Muscle of back (tissue), 11 donors: ENCODE results near the gene SPINT1. TPM values are rescaled to one million over a fixed set of nuclear protein-coding genes. Genes with fewer than 3 reads are reported as not detected.
A peak's percentile ranks its signal among the peaks of the same experiment; 100 is the strongest.

Experiments
- DNase-seq, 3 donors: peaks; one replicate each; pipeline versions ENCODE4 v3.0.0 to v3.0.0-alpha.2; 2013
- polyA plus RNA-seq, 10 donors: library from polyadenylated mRNA; unstranded; fragments of 120-200 nt; gene quantifications; one replicate each; pipeline ENCODE4 v1.2.1, GENCODE V29; 2013; ENCODE audit not compliant: insufficient read length in 10 of 10

SPINT1 gene
- polyA plus RNA-seq, 10 donors: 0.24 to 11.2 (median 0.58) TPM

DNA sequence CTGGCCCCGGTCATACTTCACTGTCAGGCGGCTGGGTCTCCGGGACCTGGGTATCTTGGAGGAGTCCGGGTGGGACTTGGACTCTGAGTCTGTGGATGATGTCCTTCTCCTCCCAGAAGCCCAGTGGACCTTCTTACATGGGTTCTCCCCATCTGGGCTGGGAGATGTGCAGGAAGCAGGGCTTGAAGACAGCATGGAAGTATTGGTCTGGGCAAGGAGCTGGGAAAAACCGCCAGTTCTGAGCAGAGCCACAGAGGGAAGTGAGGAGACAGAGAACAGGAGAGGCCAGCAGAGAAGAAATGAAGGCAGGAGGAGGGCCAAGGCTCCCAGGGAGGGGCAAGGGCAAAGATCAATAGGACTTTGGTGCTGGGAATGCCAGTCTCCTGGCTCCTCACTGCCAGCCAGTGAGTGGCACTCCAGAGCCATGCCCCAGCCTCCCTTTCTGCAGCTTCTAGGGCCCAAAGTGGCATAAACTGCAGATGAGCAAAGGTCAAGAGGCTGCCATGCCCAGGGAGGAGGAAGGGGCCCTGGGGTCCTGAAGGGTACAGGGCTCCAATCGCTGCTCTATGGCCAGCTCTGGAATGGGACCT lies 15.3 kb upstream of the SPINT1 start, which contains the start of gene PPP1R14D:
TSS of gene PPP1R14D (minus strand) at position 262 of the 590 bp plus-strand sequence. CDS start at position 195, 67 bp downstream.
- DNase-seq: no peak

DNA sequence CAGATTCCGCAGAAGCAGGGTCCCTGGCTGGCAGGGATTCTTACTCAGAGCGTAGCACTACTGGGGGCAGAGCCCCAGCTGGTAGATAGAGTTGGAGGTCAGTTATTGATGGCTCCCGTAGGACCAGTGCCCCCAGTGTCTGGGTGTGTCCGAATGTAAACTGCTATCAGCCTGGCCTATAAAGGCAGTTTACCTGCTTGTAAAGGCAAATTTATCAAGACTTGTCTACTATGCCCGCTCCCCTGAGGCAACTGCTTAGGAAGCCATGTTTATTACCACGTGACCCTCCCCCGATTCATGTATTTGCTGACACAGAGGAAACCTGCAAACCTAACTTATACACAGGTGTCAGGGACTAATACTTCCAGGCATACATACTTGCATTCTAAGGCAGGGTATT lies 14.7 kb upstream of the SPINT1 start:
- DNase-seq: no peak

DNA sequence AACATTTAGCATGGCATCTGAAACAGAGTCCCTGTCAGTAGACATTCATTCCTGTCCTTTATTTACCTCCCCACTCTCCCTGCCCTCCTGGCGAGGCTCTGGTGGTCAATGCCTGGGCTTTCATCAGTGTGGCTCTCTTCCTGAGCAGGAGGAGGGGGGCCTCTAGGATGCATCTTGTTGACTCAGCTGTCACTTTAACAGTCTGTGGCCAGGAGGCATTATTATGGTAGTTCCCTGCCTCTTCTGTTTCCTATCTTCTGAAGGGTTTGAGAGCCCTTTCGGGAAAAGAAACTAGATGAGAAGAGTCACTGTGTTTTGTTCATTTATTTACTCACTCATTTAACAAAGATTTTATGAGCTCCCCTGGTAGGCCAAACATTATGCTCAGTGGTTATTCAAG lies 13.0 kb upstream of the SPINT1 start:
- no peak for DNase-seq

DNA sequence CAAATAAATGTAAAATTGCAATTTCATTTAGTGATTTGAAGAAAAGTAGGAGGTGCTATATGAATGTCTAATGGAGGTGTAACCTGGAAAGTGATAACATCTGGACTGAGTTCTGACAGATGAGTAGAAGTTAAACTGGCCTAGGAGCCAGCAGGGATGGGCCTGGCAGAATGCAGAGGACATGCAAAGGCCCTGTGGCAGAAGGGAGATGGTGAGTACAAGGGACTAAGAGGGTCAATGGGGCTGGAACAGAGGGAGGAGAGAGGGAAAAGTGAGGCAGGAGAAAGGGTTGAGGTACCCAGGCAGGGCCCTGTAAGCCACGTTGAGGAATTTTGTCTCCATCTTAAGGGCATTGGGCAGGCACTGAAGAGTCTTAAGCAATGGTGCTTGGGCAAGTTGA lies 12.0 kb upstream of the SPINT1 start:
- DNase-seq: no peak

DNA sequence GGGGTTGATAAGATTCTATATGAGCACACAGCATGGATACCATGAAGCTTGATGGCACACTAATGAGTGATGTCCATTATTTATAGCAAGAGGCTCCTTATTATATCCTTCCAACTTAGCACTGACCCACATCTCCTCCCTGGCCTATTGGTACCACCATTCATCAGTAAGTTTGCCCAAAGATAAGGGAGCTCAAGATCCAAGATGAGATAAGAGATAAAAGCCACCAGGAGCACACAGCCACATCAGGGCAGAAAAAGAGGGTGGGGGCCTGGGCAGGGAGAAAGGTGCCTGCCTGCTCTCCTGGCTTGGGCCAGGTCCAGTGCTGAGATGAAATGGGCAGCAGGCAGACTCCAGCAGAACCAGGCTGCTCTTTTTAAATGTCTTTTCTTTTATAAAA lies 10.9 kb upstream of the SPINT1 start:
- no peak for DNase-seq

DNA sequence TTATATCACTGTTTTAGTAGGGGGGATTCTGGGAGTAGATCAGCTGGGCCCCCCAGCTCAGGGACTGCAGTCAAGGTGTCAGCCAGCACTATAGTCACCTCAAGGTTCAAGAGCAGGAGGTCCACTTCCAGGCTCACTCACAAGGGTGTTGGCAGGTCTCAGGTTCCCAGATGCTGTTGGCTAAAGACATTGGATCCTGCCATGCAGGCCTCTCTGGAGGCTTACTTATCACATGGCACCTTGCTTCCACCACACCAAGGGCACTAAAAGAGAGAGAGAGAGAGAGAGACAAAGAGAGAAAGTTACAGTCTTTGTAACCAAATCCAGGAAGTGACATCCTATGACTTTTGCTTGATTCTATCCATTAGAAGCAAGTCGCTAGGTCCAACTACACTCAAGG lies 7.8 kb upstream of the SPINT1 start:
- no peak for DNase-seq

DNA sequence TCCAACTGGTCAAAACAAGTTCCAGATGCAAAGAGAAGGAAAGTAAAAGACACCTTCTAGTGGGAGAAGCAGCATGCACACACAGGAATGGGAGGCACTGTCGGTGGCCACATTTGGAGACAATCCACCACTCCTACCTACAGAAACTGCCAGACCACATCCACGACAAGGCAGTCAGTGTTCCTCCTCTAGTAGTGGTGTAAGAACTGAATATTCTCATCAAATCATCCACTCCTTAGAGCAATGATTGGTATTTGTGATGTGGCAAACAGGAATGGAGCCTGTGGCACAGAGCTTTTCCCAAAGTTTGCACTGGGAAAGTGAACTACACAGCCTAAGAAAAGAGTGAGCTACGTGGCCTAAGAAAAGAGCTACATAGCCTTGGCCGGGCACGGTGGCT lies 5.1 kb upstream of the SPINT1 start:
- DNase-seq: no peak

DNA sequence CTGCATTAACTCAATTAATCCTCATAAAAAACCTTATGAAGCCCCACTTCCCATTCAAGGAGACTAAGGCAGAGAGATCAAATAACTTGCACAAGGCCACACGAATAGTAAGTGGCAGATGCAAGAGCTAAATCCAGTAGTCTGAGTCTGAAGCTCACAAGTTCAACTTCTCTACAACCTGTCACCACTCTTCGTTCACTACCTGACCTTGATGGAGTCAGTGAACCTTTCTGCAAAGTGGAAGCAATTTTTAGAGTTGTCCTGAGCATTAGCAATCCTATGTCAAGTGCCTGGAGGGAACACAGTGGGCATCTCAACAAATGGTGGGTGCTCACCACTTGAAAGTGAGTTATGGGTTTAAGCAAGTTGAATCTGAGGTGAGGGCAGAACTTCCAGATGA lies 2.1 kb upstream of the SPINT1 start:
- no peak for DNase-seq

DNA sequence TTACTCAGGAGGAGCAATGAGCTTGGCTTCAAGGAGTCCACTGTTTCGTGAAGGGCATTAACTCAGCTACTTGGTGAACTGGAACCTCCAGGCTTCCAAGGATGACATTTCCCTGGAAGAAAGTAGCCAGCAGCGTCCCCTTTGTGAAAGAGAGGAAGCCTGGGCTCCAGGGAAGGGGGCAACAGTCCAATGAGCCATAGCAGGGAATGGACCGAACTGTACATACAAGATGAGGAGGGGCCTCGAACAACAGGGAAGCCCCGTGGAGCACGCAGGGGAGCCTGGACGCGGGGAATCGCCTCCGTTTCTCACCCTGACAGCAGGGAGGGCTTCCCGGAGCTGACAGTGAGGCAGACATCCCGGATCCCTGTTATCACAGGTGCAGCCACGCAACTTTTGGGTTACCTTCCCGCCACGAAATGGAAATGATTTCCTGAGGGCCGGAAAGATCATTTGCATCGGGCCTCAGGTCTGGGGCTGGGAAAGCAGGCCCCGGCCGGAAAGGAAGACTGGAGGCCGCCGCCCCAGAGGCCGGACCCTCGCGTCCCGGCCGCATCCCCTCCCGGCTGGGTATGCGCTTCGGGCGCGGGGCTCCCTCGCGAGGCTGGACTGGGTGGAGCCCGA lies 475 bp upstream of the SPINT1 start:
- DNase-seq: peak in 1 of 3 donors; percentile 28

DNA sequence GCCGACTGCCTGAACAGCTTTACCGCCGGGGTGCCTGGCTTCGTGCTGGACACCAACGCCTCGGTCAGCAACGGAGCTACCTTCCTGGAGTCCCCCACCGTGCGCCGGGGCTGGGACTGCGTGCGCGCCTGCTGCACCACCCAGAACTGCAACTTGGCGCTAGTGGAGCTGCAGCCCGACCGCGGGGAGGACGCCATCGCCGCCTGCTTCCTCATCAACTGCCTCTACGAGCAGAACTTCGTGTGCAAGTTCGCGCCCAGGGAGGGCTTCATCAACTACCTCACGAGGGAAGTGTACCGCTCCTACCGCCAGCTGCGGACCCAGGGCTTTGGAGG lies 815 bp downstream of the SPINT1 start:
- peak in 1 of 3 donors; percentile 73 for DNase-seq

DNA sequence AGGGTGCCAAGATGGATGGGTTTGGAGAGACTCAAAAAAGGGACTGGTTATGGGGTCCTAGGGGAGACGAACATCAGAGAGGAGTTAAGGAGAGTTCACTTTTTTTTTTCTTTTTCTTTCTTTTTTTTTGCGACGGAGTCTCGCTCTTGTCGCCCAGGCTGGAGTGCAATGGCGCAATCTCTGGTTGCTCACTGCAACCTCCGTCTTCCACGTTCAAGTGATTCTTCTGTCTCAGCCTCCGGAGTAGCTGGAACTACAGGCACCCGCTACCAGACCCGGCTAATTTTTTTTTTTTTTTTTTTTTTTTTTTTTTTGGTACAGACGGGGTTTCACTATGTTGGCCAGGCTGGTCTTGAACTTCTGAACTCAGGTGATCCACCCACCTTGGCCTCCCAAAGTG lies 1.2 kb downstream of the SPINT1 start:
- no peak for DNase-seq

DNA sequence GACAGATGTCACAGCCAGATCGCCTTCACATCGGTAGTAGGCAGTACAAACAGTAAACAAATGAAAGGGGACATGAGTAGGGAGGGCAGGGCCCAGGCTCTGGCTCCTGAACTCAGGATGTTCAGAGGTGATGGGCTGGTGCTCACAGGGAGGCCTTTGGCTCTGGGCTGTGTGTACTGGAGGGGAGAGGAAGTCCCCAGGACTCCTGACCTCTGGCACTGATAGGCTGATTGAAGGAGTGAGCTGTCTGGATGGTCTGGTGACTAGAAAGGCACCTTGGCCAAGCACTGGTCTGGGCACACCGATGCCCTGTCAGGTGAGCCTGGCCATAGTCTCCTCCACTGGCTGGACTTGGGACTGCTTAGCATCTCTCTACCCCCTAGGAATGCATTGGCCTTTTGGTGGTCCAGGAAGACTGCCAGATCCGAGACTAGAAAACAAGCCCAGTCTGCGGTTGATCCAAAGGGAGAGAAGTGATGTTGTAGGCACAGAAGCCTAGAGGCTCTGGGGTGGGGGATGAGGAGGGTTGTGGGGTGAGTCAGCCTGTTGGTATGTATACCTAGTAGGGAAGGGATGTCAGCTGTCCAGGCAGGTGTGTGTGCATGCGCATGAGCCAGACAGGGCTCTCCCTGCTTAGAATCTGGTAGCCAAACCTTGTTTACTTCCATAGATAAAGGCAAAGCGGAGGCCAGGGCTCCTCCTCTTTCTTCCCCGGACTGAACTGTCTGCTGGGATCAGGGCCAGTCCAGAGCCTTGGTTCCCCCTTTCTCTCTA lies 1.9 kb downstream of the SPINT1 start:
- no peak for DNase-seq

DNA sequence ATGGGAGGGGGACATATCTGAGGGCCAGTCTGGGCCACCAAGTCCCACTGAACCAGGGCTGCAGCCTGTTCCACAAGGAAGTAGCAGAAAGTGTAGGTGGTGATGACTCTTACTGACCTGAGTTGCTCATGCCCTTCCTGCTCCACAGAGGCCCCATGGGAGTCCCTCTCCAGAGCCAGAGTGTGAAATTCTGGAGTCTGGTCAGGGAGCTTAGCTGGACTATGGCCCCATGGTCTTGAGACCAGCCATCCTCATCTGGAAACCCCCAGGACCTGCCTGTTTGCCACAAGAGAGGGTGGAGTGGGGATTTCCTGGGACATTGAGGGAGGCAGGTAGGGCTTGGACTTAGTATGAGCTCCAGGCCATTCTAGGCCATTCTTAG lies 3.0 kb downstream of the SPINT1 start:
- no peak for DNase-seq

DNA sequence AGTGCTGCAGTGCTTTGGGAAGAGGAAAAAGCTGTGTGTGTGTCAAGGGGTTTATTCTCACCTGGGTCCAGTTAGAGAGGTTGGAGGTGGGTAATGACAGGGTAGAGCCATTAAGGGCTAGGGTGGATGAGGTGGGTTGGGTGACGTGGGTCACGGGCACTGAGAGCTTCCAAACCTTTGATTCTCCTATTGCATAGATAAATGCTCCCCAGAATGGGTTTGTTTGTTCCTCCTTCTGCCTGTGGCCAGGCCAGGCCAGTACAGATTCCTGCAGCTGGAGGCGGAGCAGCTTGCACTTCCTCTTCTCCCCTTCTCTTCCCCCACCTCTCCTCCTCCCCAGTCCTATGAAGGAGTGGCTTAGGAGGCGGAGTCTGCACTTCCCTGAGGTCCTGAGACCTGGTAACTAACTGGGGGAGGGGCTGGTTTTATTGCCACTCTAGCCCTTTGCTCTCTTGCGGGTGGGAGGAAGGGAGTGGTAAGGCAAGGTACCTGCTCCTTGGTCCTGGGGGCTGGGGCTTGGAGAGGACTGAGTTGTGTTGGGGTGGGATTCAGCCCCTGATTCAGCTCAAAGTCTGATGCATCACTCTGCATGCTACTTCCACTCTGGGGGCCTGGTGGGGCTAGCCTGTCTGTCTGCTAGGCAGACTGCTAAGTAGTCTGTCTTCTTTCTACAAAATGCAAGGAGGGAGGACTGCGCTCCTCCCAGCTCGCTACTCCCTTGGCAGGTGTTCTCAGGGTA lies 3.5 kb downstream of the SPINT1 start:
- peak in 1 of 3 donors; percentile 55 for DNase-seq

DNA sequence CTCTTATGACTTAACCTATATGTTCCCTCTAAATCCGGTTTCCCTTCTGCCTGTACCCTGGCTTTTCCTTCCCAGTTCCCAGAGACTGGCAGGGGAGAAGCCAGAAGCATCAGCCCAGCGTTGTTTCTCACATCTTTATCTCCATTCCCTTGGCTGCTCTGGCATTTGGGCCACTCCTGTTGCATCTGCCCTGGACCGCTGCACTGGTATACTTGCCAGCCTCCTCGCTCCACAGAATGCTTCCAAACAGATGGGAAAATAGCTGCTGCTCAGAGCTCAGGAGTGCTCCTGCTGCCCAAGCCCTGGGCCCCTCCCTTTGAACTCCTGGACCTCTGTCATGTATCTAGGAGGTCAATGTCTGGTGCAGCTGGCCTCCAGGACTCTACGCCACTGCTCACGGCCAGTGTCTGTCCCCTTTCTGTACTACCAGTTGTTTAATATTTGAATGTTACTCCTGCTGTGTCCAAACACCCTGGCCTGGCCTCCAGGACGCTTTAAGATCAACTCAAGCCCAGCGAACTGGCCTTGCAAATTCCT lies 6.8 kb downstream of the SPINT1 start:
- DNase-seq: no peak

DNA sequence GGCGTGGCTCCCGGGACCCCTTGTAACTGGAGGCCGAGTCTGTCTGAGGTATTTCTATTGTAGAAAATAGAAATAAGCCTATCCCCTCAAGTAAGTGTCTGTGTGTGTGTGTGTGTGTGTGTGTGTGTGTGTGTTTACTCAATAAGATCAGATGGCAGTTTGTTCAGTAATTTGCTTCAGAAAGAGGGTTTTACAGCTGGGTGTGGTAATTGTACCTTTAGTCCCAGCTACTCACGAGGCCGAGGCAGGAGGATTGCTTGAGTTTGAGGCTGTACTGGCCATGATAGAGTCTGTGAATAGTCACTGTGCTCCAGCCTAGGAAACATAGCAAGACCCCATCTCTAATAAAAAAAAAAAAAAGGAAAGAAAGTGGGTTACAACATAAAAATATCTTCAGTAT lies 8.7 kb downstream of the SPINT1 start:
- no peak for DNase-seq

DNA sequence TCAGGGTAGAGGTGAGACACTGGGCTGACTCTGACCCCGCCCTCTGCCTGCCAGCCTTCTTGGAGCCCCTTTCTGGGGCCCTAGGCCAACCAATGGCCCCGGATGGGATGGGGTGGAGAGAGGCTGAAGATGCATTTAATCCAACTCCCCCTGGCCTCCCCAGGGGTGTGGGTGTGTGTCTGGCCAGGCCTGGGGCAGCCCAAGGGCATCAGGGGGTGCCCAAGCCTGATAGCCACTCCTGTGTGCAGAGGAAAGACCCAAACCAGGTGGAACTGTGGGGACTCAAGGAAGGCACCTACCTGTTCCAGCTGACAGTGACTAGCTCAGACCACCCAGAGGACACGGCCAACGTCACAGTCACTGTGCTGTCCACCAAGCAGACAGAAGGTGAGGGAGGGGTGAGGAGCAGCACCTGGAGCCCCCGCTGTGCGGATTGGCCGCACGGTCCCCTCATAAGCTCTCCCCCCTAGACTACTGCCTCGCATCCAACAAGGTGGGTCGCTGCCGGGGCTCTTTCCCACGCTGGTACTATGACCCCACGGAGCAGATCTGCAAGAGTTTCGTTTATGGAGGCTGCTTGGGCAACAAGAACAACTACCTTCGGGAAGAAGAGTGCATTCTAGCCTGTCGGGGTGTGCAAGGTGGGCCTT lies 9.5 kb downstream of the SPINT1 start:
- DNase-seq: no peak

DNA sequence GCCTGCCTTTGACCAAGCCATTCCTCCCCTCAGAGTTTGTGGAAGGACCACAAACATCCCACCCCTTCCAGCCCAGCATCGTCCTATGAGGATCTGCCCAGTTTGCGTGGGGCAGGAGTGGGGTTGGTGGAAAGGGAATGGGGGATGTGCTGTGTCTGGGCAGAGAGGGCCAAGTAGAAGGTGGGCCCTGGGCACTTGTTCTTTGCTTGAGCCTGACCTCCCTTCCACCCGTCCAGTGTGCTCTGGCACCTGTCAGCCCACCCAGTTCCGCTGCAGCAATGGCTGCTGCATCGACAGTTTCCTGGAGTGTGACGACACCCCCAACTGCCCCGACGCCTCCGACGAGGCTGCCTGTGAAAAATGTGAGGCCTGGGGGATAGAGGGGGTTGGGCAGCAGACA lies 10.3 kb downstream of the SPINT1 start:
- DNase-seq: no peak

DNA sequence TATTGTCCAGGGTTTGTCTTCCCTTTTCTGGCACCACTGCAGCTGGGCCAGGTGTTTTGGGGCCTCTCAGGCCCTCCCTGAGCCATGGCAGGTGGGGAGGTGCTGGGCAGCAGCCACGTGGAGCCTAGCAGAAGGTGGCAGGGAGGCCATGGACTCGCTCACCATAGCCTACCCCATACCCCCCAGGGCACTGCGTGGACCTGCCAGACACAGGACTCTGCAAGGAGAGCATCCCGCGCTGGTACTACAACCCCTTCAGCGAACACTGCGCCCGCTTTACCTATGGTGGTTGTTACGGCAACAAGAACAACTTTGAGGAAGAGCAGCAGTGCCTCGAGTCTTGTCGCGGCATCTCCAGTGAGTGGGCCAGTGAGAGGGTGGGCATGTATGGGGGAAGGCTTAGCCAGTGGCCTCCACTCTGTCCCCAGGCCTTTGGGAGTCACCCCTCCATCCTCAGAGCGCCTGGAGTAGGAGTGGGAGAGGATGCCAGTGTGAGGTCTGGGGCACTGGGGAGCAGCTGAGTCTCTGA lies 11.9 kb downstream of the SPINT1 start:
- DNase-seq: no peak

DNA sequence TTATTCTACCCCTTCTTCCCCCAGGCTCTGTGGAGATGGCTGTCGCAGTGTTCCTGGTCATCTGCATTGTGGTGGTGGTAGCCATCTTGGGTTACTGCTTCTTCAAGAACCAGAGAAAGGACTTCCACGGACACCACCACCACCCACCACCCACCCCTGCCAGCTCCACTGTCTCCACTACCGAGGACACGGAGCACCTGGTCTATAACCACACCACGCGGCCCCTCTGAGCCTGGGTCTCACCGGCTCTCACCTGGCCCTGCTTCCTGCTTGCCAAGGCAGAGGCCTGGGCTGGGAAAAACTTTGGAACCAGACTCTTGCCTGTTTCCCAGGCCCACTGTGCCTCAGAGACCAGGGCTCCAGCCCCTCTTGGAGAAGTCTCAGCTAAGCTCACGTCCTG lies 12.9 kb downstream of the SPINT1 start:
- DNase-seq: no peak

DNA sequence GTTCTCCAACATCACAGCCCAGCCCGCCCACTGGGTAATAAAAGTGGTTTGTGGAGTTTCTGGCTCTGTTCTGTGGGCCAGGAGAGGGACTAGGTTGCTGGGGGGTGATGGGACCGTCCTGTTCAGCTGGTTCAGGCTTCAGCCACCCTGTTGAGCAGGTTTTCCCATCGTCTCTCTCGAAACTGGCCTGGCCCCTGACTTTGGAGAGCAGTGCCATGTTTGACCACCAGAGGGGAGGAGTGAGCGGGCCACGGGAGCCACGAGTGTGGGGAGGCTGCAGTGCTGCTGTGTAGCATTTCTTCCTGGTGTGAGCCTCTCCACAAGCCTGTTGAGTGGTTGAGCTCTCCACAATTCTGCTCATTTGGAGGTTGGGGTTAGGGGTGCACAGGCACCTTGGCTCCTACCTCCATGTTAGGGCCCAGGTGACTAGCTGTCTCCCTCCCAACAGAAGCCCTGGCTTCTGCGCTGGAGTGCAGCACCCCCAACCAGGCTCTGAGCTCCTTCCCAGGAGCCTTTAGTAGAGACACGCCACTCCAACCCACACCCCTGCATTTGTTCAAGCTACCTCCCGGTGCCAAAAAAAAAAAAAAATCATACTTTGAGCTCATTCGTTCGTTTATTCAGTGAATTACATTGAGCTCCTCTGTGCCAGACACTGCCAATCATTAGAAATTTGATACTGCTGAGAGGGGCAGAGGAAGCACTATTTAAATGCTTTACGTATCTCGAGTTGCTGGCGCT lies 13.9 kb downstream of the SPINT1 start:
- DNase-seq: peak; percentile 38 to 86 (median 74)
